ENCODE measurements around the gene SLC2A13. TPM values are rescaled to one million over a fixed set of nuclear protein-coding genes. Genes with fewer than 3 reads are reported as not detected.

Gene SLC2A13
- total RNA-seq, 1 donor from 2014 or later: 6.3 TPM

DNA sequence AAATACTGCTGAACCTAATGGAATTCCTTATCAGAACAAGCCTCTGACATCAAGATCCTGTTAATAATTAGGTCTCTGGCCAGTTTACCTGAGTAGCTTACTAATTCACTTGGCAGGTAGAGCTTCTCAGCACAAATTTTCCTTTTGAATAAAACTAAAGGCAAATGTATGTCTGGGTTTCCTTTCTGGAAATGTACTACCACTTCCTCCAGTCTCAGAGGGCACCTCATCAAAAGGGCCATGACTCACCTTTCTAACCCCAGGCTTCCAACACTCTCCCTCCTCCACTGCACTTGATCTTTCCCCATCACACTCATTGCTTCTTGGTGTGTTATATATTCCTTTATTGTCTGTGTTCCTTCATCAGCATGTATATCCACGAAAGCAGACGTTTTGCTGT, 90.5 kb downstream of the SLC2A13 start:
- ATAC-seq: no peak
- no peak for DNase-seq (ENCODE audit: missing footprints)
- intact Hi-C loops (cut with DNase I): no loop called here

DNA sequence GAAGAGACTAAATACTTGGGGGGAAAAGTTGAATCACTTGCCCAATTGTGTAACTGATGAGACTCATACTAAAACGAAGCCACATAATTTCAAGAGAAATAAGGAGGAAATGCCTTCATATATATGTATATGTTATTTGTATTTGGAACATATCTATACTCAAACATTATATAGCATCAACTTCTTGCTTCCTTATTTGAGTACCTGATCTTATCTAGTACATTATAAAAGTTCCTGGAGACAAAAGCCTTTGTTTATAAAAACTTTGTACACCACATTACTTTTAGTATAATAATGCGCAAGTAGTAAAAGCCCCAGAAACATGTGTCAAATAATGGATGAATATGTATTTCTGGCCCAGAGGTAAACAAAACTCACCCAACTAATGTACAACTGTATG, 92.0 kb downstream of the SLC2A13 start:
- ATAC-seq: no peak
- DNase-seq (ENCODE audit: missing footprints): no peak
- intact Hi-C loops (cut with DNase I): no loop called here

DNA sequence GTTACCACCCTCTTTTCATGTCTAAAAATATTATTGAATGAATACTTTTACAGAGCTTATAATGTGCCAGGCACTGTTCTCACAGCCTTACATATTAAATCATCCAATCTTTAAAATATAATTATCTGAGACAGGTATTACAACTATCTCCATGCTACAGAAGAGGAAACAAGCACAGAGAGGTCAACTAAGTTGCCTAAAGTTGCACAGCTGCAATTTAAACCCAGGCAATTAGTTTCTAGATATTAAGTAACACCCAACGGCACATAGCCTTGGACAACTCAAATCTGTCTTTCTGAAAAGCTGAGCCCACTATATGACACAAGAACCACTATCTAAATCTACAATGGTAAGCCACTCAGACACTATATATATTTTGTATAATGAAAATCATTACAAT, 92.6 kb downstream of the SLC2A13 start:
- ATAC-seq (no peak), DNase-seq (ENCODE audit: missing footprints) (no peak)
- intact Hi-C loops (cut with DNase I): no loop called here

DNA sequence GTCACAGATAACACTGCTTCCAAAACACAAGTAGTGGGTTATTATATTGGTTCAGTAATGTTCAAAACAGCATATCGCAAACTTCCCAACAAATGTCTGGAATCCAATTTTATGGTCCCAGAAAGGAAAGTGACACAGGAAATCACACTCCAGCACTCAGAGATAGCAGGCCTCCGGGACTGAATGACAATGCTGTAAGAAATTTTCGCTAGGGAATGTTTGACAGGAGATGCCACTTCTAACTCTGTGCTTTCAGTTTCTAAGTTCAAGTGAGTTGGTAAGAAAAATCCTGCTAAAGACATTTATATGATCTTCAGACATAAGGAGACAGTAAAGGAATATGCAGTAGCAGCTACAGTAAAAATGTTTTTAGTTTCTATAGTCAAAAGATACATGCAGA, 93.2 kb downstream of the SLC2A13 start:
- intact Hi-C loops (cut with DNase I): no loop called here
- ATAC-seq (no peak), DNase-seq (ENCODE audit: missing footprints) (no peak)

DNA sequence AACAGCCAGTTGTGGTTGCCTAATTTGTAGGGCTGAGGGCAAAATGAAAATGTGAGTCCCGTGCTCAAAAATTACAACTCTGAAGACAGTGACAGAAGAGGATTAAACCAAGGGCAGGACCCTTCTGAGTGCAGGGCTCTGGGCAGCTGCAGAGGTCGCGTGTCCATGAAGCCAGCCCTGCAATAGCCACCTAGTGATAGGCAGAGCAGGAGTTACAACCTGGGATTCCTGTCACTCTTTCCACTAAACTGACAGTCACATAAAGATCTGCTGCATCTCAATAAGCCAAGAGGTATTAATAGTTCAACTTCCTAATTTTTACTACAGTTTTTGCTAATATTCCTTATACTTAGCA, 94.1 kb downstream of the SLC2A13 start:
- ATAC-seq (peak; percentile 42), DNase-seq (ENCODE audit: missing footprints) (no peak)
- intact Hi-C loops (cut with DNase I): loop anchor here (1.0 kb wide), 1 partner anchor 96 kb away; no protein-coding TSS in a partner anchor

DNA sequence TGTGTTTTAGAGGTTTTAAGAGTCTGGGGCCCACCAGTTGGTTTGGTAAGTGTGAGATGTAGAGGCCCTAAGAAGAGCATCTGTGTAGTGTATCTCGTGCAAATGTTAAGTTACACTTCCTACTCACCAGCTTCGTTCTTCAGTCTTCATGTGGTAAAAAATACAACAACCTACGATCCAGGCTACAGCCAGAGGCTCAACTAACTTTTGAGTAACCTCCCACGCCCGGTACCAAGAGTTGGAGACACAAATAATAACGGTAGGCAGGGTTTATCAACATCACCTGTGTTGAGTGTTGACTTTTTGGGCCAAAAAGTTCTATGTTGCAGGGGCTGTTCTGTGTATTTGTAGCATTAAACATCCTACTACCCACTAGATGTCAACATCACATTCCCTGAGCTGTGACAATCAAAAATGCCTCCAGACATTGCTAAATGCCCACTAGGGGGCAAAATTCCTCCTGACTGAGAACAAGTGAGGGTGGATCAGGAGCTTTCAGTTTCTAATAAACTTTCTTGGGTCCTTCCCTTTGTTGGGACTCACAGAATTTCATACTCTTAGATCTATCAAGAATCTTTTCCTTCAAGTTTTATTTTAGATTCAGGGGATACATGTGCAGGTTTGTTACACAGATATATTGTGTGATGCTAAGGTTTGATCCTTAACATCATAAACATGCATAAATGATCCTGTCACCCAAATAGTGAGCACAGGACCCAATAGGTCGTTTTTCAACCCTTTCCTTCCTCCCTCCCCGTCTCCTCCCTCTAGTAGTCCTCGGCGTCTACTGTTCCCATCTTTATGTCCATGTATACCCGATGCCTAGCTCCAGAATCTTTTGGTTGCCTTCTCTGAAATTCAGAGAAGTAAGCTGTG, 94.7 kb downstream of the SLC2A13 start:
- ATAC-seq (peak; percentile 94), DNase-seq (ENCODE audit: missing footprints) (no peak)
- intact Hi-C loops (cut with DNase I): loop anchor here (1.0 kb wide), 1 partner anchor 96 kb away; no protein-coding TSS in a partner anchor

DNA sequence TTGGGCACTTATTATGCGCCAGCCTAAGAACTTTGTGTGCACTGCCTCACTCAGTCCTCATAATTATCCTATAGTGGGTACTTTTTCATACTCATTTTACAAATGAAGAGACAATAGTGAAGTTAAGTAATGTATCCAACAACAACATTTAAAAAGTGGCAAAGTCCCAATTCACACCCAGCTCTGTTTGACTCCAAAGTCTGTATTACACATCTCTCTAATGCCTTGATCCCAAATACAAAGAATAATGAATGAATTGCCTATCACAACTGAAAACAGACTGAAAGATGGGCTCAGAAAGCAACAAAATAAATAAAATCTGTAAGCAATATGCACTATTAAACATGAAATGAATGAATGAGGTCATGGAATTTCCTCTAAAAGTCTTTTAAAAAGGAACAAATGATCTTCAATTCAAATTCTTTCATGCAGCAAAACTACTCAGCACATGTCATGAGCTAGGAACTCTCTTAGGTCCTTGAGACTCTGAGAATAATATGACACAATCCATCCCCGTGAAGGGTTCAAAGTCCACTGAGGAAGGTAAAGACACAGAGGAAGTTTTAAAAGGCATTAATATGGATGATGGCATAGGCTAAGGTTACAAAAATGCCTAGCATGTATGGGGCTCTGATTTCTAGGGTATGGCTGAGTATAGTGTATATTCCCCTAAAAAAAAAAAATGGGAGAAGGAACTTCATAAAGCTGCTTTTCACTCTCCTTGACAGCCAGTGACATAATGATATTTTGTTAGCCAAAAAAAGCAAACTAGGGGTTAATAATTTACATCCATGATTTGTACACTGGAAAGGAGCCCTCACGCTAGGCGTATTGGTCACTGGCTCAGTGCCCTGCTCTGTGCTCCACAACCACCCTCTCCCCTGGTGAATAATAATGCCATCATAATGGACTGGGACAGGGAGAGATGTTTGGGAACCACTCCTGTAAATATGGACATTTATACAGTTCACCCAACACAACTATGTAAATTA, 103.4 kb downstream of the SLC2A13 start:
- intact Hi-C loops (cut with DNase I): no loop called here
- DNase-seq (ENCODE audit: missing footprints): peak; percentile 41
- ATAC-seq: no peak

DNA sequence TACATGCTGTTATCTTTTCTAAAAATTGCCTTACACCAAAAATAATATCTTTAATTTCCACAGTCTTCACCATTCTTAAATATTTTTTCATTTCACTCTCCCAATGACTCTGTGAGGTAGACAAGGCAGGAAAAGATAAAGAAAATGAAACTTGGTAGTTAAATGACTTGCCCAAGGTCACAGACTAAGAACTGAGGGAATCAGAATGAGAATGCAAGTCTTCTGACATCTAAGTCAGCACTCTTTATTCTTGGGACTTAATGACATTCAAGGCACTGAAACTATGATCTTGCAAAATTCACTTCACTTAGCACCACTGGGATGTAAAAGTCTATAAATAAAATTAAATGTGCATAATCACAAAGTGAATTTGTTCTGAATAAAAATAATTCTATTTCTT, 104.5 kb downstream of the SLC2A13 start:
- DNase-seq (ENCODE audit: missing footprints) (no peak), ATAC-seq (no peak)
- intact Hi-C loops (cut with DNase I): no loop called here

DNA sequence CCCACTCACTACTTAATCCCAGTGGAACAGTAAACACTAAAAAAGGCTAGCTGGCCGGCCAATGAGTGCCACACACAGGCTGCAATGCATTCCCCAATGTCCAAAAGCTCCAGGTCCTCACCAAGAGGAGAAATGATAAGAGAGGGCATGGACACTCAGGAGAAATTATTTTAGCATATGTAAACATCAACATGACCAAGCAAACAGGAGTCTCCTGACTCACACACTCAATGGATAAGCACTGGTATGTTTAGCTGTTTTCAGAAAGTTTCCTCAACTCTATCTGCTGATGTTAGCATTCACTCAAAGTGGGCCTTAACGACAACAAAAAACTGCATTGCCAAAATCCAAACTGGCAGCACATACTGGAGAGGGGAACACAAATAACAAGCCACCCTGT, 105.0 kb downstream of the SLC2A13 start:
- no peak for ATAC-seq
- intact Hi-C loops (cut with DNase I): no loop called here
- DNase-seq (ENCODE audit: missing footprints): no peak

DNA sequence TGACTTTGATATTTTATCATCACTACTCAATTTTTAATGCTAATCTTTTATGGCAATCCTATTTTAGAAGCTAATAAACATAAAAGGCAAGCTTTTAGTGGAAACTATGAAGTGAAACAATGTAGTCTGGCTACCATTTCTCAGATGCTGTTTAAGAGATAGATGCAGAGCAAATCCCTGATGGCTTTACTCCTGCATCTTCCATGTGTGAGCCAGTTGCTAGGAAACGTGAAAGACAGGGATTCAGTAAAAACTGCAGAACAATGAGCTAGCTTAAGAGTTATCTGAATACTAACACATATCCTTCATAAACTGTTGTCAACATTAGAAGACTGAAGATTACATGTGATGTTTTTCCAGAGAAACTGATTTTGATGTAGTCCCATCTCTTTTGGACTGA, 112.6 kb downstream of the SLC2A13 start:
- DNase-seq (ENCODE audit: missing footprints): no peak
- ATAC-seq: no peak
- intact Hi-C loops (cut with DNase I): loop anchor here (5.0 kb wide), 1 partner anchor 226 kb away; no protein-coding TSS in a partner anchor

DNA sequence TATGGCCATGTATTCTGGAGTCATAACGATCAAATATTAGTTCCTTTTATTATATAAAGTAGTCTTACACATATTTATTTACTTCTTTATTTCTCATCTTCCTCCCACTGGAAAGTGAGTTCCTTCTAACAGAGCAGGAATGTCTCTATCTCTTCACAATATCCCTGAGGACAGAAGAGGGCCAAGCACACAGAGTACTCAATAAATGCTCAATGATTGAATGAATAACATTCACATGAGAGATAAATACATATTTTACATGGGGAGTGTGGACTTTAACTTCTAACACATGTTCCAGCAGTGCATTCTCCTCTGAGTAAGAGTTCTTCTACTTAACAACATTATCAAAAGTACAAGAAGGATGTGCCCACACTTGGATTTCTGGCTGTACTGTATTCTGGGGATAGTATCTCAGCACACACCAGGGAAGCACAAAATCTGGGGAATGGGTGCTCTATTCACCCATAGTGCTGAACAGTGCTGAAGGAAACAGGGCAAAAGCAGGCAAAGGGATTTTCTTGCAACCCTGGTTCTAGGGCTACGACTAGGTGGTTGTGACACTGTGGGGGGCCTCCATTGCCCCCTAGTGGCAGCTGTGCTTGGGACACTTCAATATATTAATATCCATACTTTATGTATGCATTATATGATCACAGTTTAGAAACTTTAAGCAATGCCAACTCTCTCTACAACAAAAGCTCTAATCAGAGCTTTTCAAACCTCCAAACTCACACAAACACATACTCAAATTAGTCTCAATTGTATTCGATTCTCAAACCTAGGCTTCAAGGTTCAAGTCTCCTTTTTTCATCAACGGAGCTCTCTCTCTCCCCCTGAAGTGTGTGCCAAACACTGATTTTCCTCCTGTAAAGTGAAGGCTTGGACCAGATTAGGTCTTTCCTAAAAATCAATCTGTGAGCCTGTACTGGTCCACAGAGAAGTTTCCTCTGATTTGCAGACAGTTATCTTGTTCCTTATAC, 115.5 kb downstream of the SLC2A13 start:
- ATAC-seq (peak; percentile 68), DNase-seq (ENCODE audit: missing footprints) (peak; percentile 53)
- intact Hi-C loops (cut with DNase I): loop anchor here (5.0 kb wide), 1 partner anchor 223 kb away; no protein-coding TSS in a partner anchor

DNA sequence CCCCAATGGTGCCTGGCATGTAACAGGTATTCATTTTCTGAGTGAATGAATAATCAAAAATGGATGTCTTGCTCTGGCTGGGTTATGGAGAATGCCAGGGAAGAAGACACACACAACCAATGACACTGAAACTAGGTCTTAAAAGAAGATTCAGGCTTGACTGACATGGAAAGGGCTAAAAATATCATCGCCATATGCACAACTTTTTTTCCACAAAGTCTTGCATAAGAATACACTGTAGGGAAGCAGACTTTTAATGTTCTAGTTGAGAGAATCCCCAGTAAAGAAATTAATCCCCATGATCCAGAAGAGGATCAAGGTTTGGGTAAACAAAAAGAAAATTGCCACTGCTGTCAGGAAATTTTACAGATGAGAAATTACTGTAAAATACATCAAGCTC, 116.4 kb downstream of the SLC2A13 start:
- DNase-seq (ENCODE audit: missing footprints): no peak
- ATAC-seq: no peak
- intact Hi-C loops (cut with DNase I): no loop called here

DNA sequence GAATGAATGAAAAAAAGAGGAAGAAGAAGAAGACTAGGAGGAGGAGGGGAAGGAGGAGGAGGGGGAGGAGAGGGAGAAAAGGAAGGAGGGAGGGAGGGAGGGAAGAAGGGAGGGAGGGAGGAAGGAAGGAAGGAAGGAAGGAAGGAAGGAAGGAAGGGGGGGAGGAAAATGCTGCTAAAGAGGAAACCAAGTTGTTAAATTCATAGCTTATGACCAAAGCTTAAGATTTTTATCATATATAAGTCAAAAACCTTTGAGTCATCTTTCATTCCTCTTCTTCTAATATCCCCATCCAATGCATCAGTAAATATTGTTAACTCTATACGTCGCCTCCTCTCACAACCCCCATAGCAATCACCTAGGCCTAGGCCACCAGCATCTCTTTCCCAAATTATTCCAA, 117.3 kb downstream of the SLC2A13 start:
- no peak for ATAC-seq
- intact Hi-C loops (cut with DNase I): no loop called here
- DNase-seq (ENCODE audit: missing footprints): no peak

DNA sequence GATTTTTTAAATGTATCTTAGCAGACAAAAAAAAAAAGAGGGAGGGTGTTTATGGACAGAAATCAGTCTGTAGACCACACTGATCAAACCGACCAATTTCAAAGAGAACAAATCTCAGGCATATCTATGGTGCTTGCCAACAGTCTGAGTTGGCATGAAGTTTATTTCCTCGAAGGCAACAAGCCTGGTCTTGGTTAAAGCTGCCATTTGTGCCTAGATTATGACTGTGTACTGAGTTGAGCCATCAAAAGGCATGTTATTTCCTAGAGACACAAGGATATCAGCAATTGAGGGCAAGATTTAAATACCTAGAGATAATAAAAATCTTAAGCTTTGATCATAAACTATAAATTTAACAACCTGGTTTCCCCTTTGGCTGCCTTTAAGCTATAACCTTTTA, 119.2 kb downstream of the SLC2A13 start:
- DNase-seq (ENCODE audit: missing footprints) (no peak), ATAC-seq (no peak)
- intact Hi-C loops (cut with DNase I): no loop called here

DNA sequence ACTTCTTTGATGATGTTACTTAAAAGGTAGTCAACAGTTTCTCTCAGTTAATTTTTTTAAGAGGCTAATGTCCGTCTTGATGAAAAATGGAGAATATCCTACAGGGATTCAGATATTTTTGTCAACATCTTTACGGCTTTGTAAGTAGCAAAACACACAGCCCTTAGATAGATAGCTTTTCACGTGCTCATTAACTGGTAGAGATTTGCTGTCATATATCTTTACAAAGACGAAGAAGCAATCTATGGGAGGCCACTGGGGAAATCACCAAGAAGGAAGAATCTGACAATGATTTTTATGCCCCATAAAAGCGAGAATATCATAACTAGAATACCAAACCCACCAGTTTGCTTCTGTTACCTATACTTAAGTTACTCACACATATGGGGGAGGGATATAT, 121.2 kb downstream of the SLC2A13 start:
- intact Hi-C loops (cut with DNase I): no loop called here
- DNase-seq (ENCODE audit: missing footprints): no peak
- ATAC-seq: no peak

DNA sequence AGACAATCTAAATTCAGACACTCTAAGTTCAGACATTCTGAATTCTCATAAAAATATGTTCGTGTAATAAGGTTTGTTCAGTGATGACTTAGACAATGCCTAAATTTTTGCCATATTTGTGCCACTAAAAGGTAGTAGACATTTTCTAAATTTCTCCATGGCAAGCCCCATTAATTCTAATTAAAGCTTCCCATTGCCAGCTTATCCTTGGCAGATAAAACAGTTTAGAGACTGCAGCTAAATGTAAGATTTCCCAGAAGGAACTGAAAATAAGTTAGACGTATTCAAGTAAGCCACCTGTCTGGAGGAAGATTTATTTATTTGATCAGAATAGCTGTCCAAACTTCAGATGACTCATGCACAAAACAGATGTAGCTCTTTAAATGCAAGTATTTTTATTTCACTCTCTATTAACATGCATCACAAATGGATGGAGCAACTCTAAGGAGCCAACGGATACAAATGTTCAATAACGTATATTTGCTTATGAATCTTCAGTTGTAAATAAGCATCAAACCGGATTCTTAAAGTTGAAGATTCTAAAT, 130.4 kb downstream of the SLC2A13 start:
- DNase-seq (ENCODE audit: missing footprints) (no peak), ATAC-seq (no peak)
- intact Hi-C loops (cut with DNase I): no loop called here

DNA sequence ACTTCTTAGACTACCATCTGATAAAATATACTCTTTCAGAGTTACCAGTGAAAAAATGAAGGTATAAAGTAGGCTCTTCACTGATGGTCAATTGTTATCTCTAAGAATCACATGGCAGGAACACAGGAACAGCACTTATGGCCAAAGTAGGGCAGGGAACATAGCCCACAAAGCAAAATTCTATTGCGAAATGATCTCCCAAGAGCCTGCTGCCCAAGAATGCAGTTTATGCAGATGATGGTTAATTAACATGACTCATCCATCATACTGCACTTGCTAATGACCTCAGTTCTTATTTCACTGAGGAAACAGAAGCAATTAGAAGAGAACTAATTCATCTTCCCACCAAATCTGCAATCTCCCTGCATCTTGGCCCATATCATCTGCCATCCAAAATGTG, 133.8 kb downstream of the SLC2A13 start:
- intact Hi-C loops (cut with DNase I): no loop called here
- DNase-seq (ENCODE audit: missing footprints) (no peak), ATAC-seq (no peak)

DNA sequence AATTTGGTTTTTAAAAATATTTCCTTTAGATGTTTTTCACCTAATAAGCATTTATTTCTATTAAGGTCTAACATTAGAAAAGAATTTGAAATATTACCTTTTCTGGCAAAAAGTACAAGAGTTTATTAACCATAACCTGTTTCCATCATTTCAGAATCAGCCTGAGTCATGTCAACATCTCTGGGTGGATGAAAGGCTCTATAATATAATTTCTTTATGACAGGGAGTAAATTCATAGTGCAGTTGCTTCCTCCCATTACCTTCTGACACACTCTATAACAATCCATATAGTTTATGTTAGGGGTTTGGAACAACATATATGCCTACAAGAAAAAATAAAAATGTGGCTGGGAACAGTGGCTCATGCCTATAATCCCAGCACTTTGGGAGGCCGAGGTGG, 134.5 kb downstream of the SLC2A13 start:
- intact Hi-C loops (cut with DNase I): no loop called here
- ATAC-seq: no peak
- no peak for DNase-seq (ENCODE audit: missing footprints)

Data from Right ventricle myocardium inferior (tissue), 1 donor.